OCI-M1 (cell line): ENCODE data around the gene RNF144A.

ENCODE experiments used
- DNase-seq: peaks from one replicate; lab custom pipeline; 2025; lab: John Stamatoyannopoulos, UW

The RNF144A gene

GRCh38 chr2:6908291-6908690 is 8.9 kb upstream of the RNF144A start:
- no peak for DNase-seq

- peak; percentile 98 for DNase-seq
Observed at GRCh38 chr2:6909431-6910385, 7.5 kb upstream of the RNF144A start.

GRCh38 chr2:6911721-6912120 is 5.5 kb upstream of the RNF144A start:
- no peak for DNase-seq

- DNase-seq, result no peak
Observed at GRCh38 chr2:6913415-6914157, 3.6 kb upstream of the RNF144A start.

- no peak for DNase-seq
Observed at GRCh38 chr2:6914828-6915227, 2.4 kb upstream of the RNF144A start.

GRCh38 chr2:6915399-6915798 is 1.8 kb upstream of the RNF144A start:
- no peak for DNase-seq

- DNase-seq, result no peak
Observed at GRCh38 chr2:6916224-6916623, 988 bp upstream of the RNF144A start.

- DNase-seq, result no peak
Observed at GRCh38 chr2:6916736-6917070, 509 bp upstream of the RNF144A start.

GRCh38 chr2:6917761-6918421 is 679 bp downstream of the RNF144A start:
- no peak for DNase-seq

GRCh38 chr2:6919901-6920742 is 2.9 kb downstream of the RNF144A start:
- no peak for DNase-seq

- DNase-seq, result no peak
Observed at GRCh38 chr2:6920743-6921064, 3.5 kb downstream of the RNF144A start.

- no peak for DNase-seq
Observed at GRCh38 chr2:6921321-6921922, 4.2 kb downstream of the RNF144A start.

- no peak for DNase-seq
Observed at GRCh38 chr2:6922201-6922656, 5.0 kb downstream of the RNF144A start.

GRCh38 chr2:6923319-6923718 is 6.1 kb downstream of the RNF144A start:
- no peak for DNase-seq

GRCh38 chr2:6924101-6924923 is 7.1 kb downstream of the RNF144A start:
- DNase-seq, result no peak

- no peak for DNase-seq
Observed at GRCh38 chr2:6924924-6925409, 7.8 kb downstream of the RNF144A start.

- DNase-seq, result no peak
Observed at GRCh38 chr2:6926071-6926732, 9.0 kb downstream of the RNF144A start.

- no peak for DNase-seq
Observed at GRCh38 chr2:6927186-6927585, 10.0 kb downstream of the RNF144A start.

- no peak for DNase-seq
Observed at GRCh38 chr2:6927753-6928152, 10.5 kb downstream of the RNF144A start.

GRCh38 chr2:6928452-6928851 is 11.2 kb downstream of the RNF144A start:
- no peak for DNase-seq
